ENCODE measurements around the gene BOK. TPM values are rescaled to one million over a fixed set of nuclear protein-coding genes. Genes with fewer than 3 reads are reported as not detected.

BOK gene
- total and polyA plus RNA-seq, 2 of the 13 experiments (the other 11 are each of a cell fraction or from before 2014, with no cell fraction given) = 35.5 to 39.2 TPM

GRCh38 chr2:241608881-241609280, 50.3 kb downstream of the BOK start:
- no peak for ATAC-seq
- in situ Hi-C loops (cut with HindIII; ENCODE audit: extremely low pct_ligation_motif_present, low pct_unique_long_range_greater_than_20kb) (no loop called here), intact Hi-C loops (cut with micrococcal nuclease; ENCODE audit: unreplicated experiment) (no loop called here)
- ChIA-PET CTCF (ENCODE audit: low intra/inter-chr PET ratio, low total read pairs) (no interaction called here), POLR2A (interaction anchor here (1.2 to 2.0 kb wide), 4 partner anchors 50 to 163 kb away, joined by 3 to 12 read pairs (median 5); partner anchors contain the start of gene BOK)
- H2AFZ ChIP-seq (ENCODE audit: low read length) = no peak overlapping the region
- H4K20me1 ChIP-seq (ENCODE audit: insufficient read depth, low read length) = no peaks in the 10 kb centered on the region
- TF ChIP-seq NRL (CRISPR knock-in tag; IDR thresholded peaks at IDR 0.05; ENCODE audit: borderline replicate concordance) (peak; percentile 35; the same call in 1 of the 2 replicates), ZFP90 (CRISPR knock-in tag; IDR thresholded peaks at IDR 0.05; ENCODE audit: borderline replicate concordance) (no peak), NCOR1 (IDR thresholded peaks at IDR 0.05; ENCODE audit: borderline replicate concordance, low read length) (no peak), ZNF580 (CRISPR knock-in tag; IDR thresholded peaks at IDR 0.05; ENCODE audit: borderline replicate concordance, low read depth) (no peak), NR0B2 (CRISPR knock-in tag; IDR thresholded peaks at IDR 0.05) (0 out of 2 replicates have a peak, but pooled peaks have one; percentile 23), PAX8 (CRISPR knock-in tag; IDR thresholded peaks at IDR 0.05; ENCODE audit: borderline replicate concordance) (0 out of 2 replicates have a peak, but pooled peaks have one; percentile 44)
- H3K4me2 ChIP-seq (ENCODE audit: low read depth, low read length) = peak overlapping the region; percentile 94; the same call in 1 of the 2 replicates
- peak overlapping the region; percentile 86 for H3K27ac ChIP-seq (ENCODE audit: extremely low read length, insufficient read depth, low read length)
- WGBS (ENCODE audit: low lambda C conversion rate) = 95% methylated on average over 10 of the region's 10 CpGs
- no peaks in the 10 kb centered on the region for H3K9me3 ChIP-seq (ENCODE audit: low read length)
- peaks cover 20 to 53% of the 10 kb centered on the region in 2 experiments for H3K36me3 ChIP-seq (replicated peaks in 1 of 2; ENCODE audit: control insufficient read depth in 1 of 2, insufficient read depth in 2 of 2, low read length in 2 of 2)
- no peak for DNase-seq (ENCODE audit: low spot score)
- peaks cover 38% of the 10 kb centered on the region for H3K79me2 ChIP-seq (ENCODE audit: insufficient read depth, low read length)
- no peak overlapping the region for H3K4me3 ChIP-seq (replicated peaks in 1 of 3; ENCODE audit: insufficient read depth in 1 of 3, low read depth in 2 of 3, low read length in 3 of 3)
- H3K4me1 ChIP-seq (ENCODE audit: insufficient read depth, low read length) = peaks cover 32% of the 10 kb centered on the region
- no TSS peak for BruUV-seq (replicated peaks)
- H3K9ac ChIP-seq (ENCODE audit: insufficient read depth, low read depth, low read length) = peak overlapping the region; percentile 89; the same call in 1 of the 2 replicates
- no peak for FAIRE-seq
- H3K27me3 ChIP-seq (ENCODE audit: control insufficient read depth in 1 of 2, insufficient read depth in 2 of 2, low read length in 2 of 2) = no peaks in the 10 kb centered on the region
